Left lobe of liver (tissue), 2 donors: Measurements from ENCODE around the gene CREB5. TPM values are rescaled to one million over a fixed set of nuclear protein-coding genes. Genes with fewer than 3 reads are reported as not detected.

Experiments used
- ATAC-seq: fragments of 200-7000 bp; cut with Tn5 transposase; one replicate; pipeline ENCODE4 v1.9.1; 2020; ENCODE audit warnings: mild to moderate bottlenecking, moderate library complexity
- DNase-seq: peaks from one replicate; pipeline ENCODE4 v3.0.0-alpha.2; 2020; ENCODE audit warnings: low spot score
- total RNA-seq: library from RNA; stranded (reverse); gene quantifications from one replicate; pipeline ENCODE4 v1.2.1, GENCODE V29; 2021
- donor health status: DM: no; HTN: no; CAD: no; lungs with moderate emphysema.
- donor health status: DM: no; HTN: yes; CAD: no.

The CREB5 gene
- total RNA-seq, 1 donor from 2014 or later: 0.53 TPM

GRCh38 chr7:28509251-28510025 is 97.1 kb downstream of the CREB5 start:
- no peak for DNase-seq
- no peak for ATAC-seq

DNA sequence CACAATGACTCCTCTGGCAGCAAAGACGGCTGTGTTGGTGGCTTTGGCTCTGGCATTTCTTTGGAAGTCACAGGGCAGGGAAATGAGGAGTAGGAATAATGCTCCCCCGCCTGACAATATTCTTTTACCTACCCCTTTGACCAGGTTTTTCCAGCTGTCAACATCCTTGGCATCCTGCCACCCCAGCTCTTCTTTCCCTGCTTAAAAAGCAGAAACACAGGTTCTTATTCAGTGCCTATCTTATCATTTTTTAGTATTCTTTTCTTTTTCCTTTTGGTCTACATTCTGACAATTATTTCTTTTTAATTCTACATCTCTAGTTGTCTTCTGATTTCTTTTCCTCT is 97.7 kb downstream of the CREB5 start:
- DNase-seq (no peak), ATAC-seq (no peak)

DNA sequence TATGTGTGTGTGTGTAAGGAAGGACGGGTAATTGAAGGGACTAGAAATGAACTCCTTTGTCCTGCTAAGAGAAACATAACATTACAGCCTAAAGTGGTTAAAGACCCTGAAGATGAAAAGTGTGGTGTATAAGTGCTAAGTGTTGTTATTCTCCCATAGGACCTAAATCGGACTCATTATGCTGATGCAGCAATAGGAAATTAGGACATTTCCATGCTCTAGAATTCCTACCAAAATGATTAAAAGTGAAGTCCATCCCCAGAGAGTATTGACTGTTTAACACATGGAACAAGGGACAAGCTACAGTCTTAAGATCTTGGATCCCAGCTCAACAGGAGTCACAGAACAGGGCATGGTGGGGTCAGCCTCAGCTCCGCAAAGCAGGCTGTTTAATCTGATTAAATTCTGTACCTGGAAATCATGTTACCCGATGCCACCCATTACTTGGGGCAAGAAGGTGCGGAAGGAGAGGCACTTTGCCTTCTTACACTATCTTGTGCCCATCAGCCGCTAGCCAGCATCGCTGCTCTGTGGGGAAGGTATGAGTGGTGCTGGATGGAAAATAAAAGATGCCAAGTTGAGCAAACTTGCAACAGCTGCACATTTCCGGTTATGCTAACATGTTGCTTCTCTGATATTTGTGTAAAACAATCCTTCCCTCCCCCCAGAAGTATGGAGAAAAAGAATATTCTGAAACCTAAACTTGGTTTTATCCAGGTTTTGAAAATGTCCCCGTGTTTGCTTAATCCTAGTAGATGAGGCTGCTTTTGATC is 100.5 kb downstream of the CREB5 start:
- DNase-seq (no peak), ATAC-seq (no peak)

- DNase-seq: no peak
- no peak for ATAC-seq
These were observed 104.3 kb downstream of the CREB5 start for GRCh38 chr7:28516390-28517172.

- no peak for DNase-seq
- ATAC-seq: no peak
These were observed 104.9 kb downstream of the CREB5 start for GRCh38 chr7:28517206-28517605.

GRCh38 chr7:28517606-28518005 is 105.3 kb downstream of the CREB5 start:
- ATAC-seq: no peak
- no peak for DNase-seq

DNA sequence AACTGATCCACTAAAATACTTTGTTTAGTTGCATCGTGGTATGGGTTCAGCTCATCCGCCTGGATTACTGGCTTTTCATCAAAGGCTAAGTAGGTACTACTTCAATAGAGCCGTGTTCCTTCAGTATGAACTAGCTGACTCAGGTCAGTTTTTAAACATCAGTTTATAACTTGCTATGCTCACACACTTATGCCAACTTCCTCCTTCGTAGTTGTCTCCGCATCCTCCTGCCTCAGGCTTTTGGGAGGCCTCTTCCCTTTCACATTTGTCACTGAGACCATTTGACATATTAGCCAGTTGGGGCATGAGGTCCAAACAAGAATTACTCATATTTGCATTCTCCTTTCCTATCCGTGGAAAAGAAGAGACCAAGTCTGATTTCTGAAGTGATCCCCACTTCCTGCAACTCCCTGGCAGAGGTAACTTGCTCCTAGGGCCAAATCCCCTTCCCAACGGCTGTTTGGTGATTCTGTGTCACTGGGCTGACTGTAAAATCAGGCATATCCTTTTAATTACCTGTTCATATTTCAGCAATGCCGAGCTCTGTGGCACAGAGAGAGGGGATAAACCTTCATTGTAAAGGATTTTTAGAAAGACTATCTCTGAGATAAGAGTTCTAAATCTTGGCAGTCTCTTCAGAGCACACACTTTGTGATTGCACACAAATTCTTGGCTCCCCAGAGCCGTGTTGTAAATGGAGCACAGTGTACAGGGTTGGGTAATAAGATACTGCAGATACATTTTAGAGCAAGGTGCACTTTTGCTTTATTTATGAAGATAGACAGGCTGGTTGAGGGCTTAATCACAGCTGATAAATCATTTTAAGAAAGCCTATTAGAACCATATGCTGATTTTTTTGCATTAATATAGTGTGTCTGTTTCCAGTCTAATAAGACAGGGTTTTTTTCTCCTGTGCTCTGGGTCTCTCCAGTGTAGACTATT is 108.0 kb downstream of the CREB5 start:
- ATAC-seq (peak; percentile 60), DNase-seq (no peak)

DNA sequence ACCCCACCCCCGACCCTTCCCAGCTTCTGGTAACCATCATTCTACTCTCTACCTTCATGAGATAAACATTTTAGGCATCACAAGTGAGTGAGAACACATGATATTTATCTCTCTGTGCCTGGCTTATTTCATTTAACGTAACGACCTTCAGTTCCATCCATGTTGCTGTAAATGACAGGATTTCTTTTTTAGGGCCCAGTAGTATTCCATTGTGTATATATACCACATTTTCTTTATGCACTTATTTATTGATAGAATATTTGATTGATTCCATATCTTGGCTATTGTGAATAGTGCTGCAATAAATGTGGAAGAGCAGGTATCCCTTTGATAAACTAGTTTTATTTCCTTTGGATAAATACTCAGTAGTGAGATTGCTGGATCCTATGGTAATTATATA is 112.7 kb downstream of the CREB5 start:
- ATAC-seq (no peak), DNase-seq (no peak)

DNA sequence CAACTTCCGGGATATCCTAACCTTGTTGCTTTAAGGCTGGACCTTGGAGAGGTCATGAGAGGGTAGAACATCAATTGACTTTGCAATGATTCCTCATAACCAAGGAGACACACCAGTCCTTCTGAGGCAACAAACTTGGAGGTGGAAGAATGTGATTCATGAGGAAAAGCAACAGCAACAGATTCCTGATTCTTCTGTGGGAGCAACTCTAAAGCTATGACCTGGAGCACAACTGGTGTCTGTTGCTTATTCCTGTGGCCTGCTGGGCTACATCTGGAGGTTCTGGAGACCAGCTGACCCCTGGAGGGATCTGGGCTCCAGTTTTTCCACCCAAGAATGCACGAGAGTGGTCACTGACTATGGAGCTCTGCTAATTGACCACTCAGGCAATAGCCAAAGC is 116.6 kb downstream of the CREB5 start:
- DNase-seq (no peak), ATAC-seq (no peak)

- ATAC-seq: no peak
- DNase-seq: no peak
These were observed 117.4 kb downstream of the CREB5 start for GRCh38 chr7:28529755-28530154.

DNA sequence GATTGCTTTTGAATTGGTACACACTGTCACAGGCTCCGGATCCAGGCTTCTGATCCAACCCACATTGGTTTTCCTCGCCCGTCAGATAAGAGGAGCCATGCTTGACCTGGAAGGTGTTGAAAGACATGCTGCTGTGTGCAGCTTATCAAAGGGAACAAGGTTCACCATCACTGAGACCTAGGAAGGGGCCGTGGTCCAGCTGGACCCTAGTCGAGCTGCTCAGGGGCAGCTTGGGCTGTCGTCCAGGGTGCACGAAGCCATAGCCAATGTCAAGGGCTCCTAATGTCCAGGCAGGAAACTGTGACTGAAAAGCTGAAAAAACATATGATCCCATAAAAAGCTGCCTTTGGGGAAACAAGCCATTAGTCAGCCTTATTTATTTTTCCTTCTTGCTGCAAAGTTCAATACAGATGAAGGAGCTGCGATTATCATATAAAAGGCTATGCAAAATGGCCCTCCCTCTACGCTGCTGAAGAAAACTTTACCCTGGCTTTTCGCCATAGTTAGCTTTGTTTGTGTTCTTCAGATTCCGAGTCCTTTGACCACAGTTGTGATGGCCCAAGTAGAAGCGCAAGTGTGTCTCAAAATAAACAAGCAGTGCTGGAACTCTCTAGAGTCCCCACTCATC is 118.0 kb downstream of the CREB5 start:
- no peak for DNase-seq
- no peak for ATAC-seq

- no peak for ATAC-seq
- DNase-seq: no peak
These were observed 118.5 kb downstream of the CREB5 start for GRCh38 chr7:28530803-28531175.

DNA sequence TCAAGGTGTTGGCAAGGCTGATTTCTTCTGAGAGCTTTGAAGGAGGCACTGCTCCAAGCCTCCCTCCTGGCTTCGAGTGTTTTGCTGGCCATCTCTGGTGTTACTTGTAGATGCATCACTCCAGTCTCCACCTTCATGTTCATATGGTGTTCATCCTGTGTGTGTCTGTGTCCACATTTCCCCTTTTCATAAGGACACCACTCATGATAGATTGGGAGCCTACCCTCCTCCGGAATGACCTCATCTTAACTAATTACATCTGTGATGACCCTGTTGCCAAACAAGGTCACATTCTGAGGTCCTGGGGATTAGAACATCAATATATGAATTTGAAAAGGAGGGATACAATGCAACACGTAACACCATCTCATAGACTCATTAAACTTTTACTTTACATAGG is 119.0 kb downstream of the CREB5 start:
- ATAC-seq (no peak), DNase-seq (no peak)

GRCh38 chr7:28532181-28532580 is 119.9 kb downstream of the CREB5 start:
- no peak for ATAC-seq

GRCh38 chr7:28533267-28533666 is 120.9 kb downstream of the CREB5 start:
- ATAC-seq (no peak), DNase-seq (no peak)

More at GRCh38 chr7:28532181-28532580, 119.9 kb downstream of the CREB5 start:
- no peak for DNase-seq

DNA sequence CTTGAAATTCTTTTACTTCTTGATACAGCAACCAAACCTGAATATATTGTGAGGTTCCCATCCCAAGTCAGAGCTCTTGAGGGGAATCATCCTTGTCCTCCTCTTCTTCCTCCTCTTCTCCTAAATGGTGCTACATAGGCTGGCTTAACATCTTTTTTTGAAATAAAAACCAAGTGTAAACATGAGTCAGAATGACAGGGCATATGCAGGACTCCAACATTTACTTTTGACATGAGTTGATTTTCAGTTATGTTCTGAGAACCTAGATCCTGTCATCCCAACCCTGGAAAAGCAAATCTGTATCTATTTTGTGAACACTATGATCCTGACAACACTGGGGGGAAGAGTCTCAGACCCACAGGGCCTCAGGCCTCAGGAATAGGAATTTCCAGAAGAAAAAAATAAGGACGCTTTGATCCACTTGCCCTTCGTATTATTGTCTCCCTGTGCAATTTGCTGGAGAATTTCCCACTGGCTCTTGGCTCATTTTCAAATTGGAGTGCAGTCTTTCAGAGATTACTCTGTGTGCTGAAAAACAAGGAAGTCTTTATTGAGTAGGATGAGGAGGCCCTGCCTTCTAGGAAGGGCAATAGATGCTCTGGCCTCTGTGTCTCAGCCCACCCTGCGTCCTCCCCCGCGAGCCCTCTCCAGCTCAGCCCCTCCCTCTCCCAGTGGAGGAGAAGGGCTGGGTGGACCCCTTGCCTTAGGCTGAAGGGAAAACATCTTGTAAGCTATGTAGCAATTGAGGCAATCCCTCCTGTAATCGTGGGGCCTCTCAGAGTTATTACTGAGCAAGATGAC is 121.6 kb downstream of the CREB5 start:
- DNase-seq (no peak), ATAC-seq (no peak)

- DNase-seq: no peak
- peak; percentile 40 for ATAC-seq
These were observed 123.9 kb downstream of the CREB5 start for GRCh38 chr7:28536259-28536658.

- no peak for DNase-seq
- ATAC-seq: no peak
These were observed 127.1 kb downstream of the CREB5 start for GRCh38 chr7:28539289-28539981.

- DNase-seq (no peak), ATAC-seq (no peak)
These were observed 130.1 kb downstream of the CREB5 start for GRCh38 chr7:28542410-28542809.
